OCI-LY7 (cell line): Measurements from ENCODE around the gene CCBE1. TPM values are rescaled to one million over a fixed set of nuclear protein-coding genes. Genes with fewer than 3 reads are reported as not detected.

ENCODE experiments used
- BruUV-seq: library from RNA; stranded (reverse); fragments of 400-500 nt; replicated peaks from 2 replicates; lab custom pipeline; 2021; lab: Mats Ljungman, UMichigan
- CTCF ChIA-PET: fragments of 300-600 bp; sonication (Branson Sonifier 250); formaldehyde crosslinking; loops from one replicate; lab custom pipeline; 2022; ENCODE audit warnings: antibody characterized with exemption; ENCODE audit not compliant: unreplicated experiment; lab: Charles Lee
- POLR2A ChIA-PET: fragments of 300-600 bp; sonication (Branson Sonifier 250); formaldehyde crosslinking; loops from one replicate; lab custom pipeline; 2022; ENCODE audit warnings: antibody characterized with exemption; lab: Charles Lee
- DNase-seq: peaks from one replicate; pipeline ENCODE4 v3.0.0-alpha.2; 2015; ENCODE audit warnings: low spot score
- H2AFZ ChIP-seq: fragments of 200-600 bp; sonication (generic), shearing (Covaris generic); 2 replicates; pipeline ENCODE4 v1.6.1; 2014; ENCODE audit warnings: mild to moderate bottlenecking, antibody characterized with exemption, low read length, moderate library complexity
- H3K27ac ChIP-seq: fragments of 200-600 bp; sonication (generic); 2 replicates; pipeline ENCODE4 v1.5.1; 2014; ENCODE audit warnings: mixed run types, low read depth, mild to moderate bottlenecking, moderate library complexity, low read length, inconsistent platforms; ENCODE audit not compliant: poor library complexity, severe bottlenecking
- H3K36me3 ChIP-seq: fragments of 200-600 bp; sonication (generic); 2 replicates; pipeline ENCODE4 v1.6.1; 2014; ENCODE audit warnings: mild to moderate bottlenecking, antibody characterized with exemption, low read length, moderate library complexity, mixed read lengths; ENCODE audit not compliant: insufficient read depth
- H3K4me1 ChIP-seq: fragments of 200-600 bp; sonication (generic); 2 replicates; pipeline ENCODE4 v1.5.1; 2014; ENCODE audit warnings: mild to moderate bottlenecking, low read length; ENCODE audit not compliant: insufficient read depth, poor library complexity, severe bottlenecking
- H3K4me2 ChIP-seq: fragments of 200-600 bp; sonication (generic); 2 replicates; pipeline ENCODE4 v1.6.1; 2014; ENCODE audit warnings: mild to moderate bottlenecking, low read length
- H3K4me3 ChIP-seq: fragments of 200-600 bp; sonication (generic); 2 replicates; pipeline ENCODE4 v1.5.1; 2014; ENCODE audit warnings: mild to moderate bottlenecking, low read depth, low read length; ENCODE audit not compliant: poor library complexity, severe bottlenecking
- H3K79me2 ChIP-seq: fragments of 200-600 bp; sonication (generic); 2 replicates; pipeline ENCODE4 v1.6.1; 2016; ENCODE audit warnings: low read depth, mild to moderate bottlenecking, low read length, moderate library complexity, mixed read lengths; ENCODE audit not compliant: insufficient read depth
- H3K9me2 ChIP-seq: fragments of 200-600 bp; sonication (generic); 2 replicates; pipeline ENCODE4 v1.6.1; 2016; ENCODE audit warnings: mild to moderate bottlenecking, low read length, mixed read lengths; ENCODE audit not compliant: insufficient read depth
- H3K9me3 ChIP-seq: fragments of 200-600 bp; sonication (generic); 2 replicates; pipeline ENCODE4 v1.6.1; 2014; ENCODE audit warnings: mild to moderate bottlenecking, mixed run types, low read length, mixed read lengths
- H4K20me1 ChIP-seq: fragments of 200-600 bp; sonication (generic); 2 replicates; pipeline ENCODE4 v1.6.1; 2014; ENCODE audit warnings: mild to moderate bottlenecking, antibody characterized with exemption, low read length, moderate library complexity, mixed read lengths; ENCODE audit not compliant: insufficient read depth
- CTCF ChIP-seq: fragments of 200-600 bp; sonication (generic); conservative IDR thresholded peaks from 2 replicates; pipeline ENCODE4 v1.5.1; 2014; ENCODE audit warnings: mild to moderate bottlenecking, antibody characterized with exemption, low read length, moderate library complexity, mixed read lengths
- EZH2phosphoT487 ChIP-seq: fragments of 200-600 bp; sonication (generic); IDR thresholded peaks from 2 replicates; pipeline ENCODE4 v1.6.1; 2018; ENCODE audit warnings: low read depth, borderline replicate concordance, mild to moderate bottlenecking, mixed run types, antibody characterized with exemption, low read length, moderate library complexity, mixed read lengths
- intact Hi-C: fragments of 100-400 bp; cut with micrococcal nuclease; formaldehyde crosslinking; loops from one replicate; pipeline ENCODE4 v1.10.0; 2022; ENCODE audit not compliant: unreplicated experiment
- total RNA-seq, 2 experiments: library from RNA; depleted of rRNA in 1 of 2; stranded (reverse); fragments of >200 nt in 1 of 2; shearing (Covaris generic) in 1 of 2; gene quantifications; 2 replicates each; pipeline ENCODE4 v1.2.3, GENCODE V29; 2014 to 2022

The CCBE1 gene
- total RNA-seq, 2 experiments from 2014 or later: 0.16 to 0.70 TPM

DNA sequence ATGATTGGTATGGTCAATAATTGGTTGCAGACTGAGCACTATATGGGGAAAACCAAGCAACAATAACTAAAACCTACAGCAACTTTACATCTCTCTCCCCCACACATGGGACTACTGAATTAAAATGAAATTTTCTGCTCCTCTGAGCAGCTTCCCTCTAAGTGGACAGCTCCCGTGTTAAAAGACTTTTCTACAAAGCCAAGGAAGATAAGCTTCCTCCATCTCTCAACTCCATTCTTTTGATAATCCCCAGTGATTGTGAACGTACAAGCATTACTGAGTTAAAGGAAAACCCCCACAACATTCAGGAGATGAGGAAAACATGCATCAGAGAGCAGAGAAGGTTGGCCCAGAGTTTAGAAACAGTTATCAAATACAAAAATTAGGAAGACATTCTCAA, 21.9 kb downstream of the CCBE1 start:
- POLR2A ChIA-PET: no interaction called here
- DNase-seq: no peak
- no TSS peak for BruUV-seq
- H3K9me2 ChIP-seq: no peaks in the 10 kb centered on the region
- no peaks in the 10 kb centered on the region for H3K9me3 ChIP-seq
- H3K4me1 ChIP-seq: no peaks in the 10 kb centered on the region
- intact Hi-C loops: no loop called here
- no peak overlapping the region for H2AFZ ChIP-seq
- no peak overlapping the region for H3K4me3 ChIP-seq
- no peak overlapping the region for H3K27ac ChIP-seq
- CTCF ChIA-PET: no interaction called here
- H3K36me3 ChIP-seq: no peaks in the 10 kb centered on the region
- H4K20me1 ChIP-seq: no peaks in the 10 kb centered on the region
- no peaks in the 10 kb centered on the region for H3K79me2 ChIP-seq
- no peak overlapping the region for H3K4me2 ChIP-seq
- TF ChIP-seq CTCF (no peak), EZH2phosphoT487 (no peak)

DNA sequence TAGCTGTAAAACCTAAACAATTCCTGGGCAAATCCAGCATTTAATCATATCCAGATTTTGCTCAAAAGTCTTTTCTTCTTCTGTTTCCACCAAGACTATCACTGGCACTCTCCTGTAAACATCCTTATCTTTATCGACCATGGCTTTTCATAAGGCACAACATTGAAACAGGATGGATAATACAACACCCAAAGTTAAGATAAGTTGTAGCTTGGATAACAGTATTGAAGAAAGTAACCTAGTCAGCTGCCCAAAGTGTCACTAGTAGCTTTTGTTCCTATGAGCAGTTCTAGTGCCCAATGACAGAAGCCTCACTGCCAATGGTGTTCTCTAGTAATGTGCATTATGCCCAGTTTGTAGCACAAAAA, 22.3 kb downstream of the CCBE1 start:
- ChIA-PET CTCF (no interaction called here), POLR2A (no interaction called here)
- DNase-seq: no peak
- no peaks in the 10 kb centered on the region for H3K9me3 ChIP-seq
- H3K27ac ChIP-seq: no peak overlapping the region
- H3K79me2 ChIP-seq: no peaks in the 10 kb centered on the region
- no peaks in the 10 kb centered on the region for H4K20me1 ChIP-seq
- H3K36me3 ChIP-seq: no peaks in the 10 kb centered on the region
- H3K4me1 ChIP-seq: no peaks in the 10 kb centered on the region
- no peak overlapping the region for H2AFZ ChIP-seq
- H3K4me2 ChIP-seq: no peak overlapping the region
- BruUV-seq: no TSS peak
- intact Hi-C loops: no loop called here
- H3K9me2 ChIP-seq: no peaks in the 10 kb centered on the region
- TF ChIP-seq CTCF: no peak
- TF ChIP-seq EZH2phosphoT487: no peak
- no peak overlapping the region for H3K4me3 ChIP-seq

- CTCF ChIA-PET: no interaction called here
- Histone ChIP-seq H3K9me2 (no peaks in the 10 kb centered on the region), H3K9me3 (no peaks in the 10 kb centered on the region), H4K20me1 (no peaks in the 10 kb centered on the region), H3K4me3 (no peak overlapping the region), H3K79me2 (no peaks in the 10 kb centered on the region), H3K27ac (no peak overlapping the region), H2AFZ (no peak overlapping the region), H3K4me2 (no peak overlapping the region), H3K36me3 (no peaks in the 10 kb centered on the region), H3K4me1 (no peaks in the 10 kb centered on the region)
- intact Hi-C loops: no loop called here
- TF ChIP-seq CTCF (no peak), EZH2phosphoT487 (no peak)
- DNase-seq: no peak
- BruUV-seq: no TSS peak
- POLR2A ChIA-PET: no interaction called here
Measured at GRCh38 chr18:59674186-59674902, 22.9 kb downstream of the CCBE1 start.
